Neural cell (in vitro differentiated cells): Measurements from ENCODE around the gene COL19A1.

Experiments
- CTCF ChIP-seq: fragments of 450-650 bp; IDR thresholded peaks from 2 replicates; pipeline ENCODE4 v1.5.1; 2014; ENCODE audit warnings: antibody characterized with exemption, mild to moderate bottlenecking, moderate library complexity; ENCODE audit not compliant: poor library complexity, severe bottlenecking
- EZH2 ChIP-seq: fragments of 200-600, 300-800 bp; shearing (Covaris generic), sonication (generic); IDR thresholded peaks from 2 replicates; pipeline ENCODE4 v1.6.1; 2014; ENCODE audit warnings: antibody characterized with exemption, low read length, borderline replicate concordance, mild to moderate bottlenecking; ENCODE audit not compliant: insufficient read depth, poor library complexity, severe bottlenecking
- REST ChIP-seq: IDR thresholded peaks from 2 replicates; pipeline ENCODE4 v1.6.1; 2012; ENCODE audit warnings: borderline replicate concordance

DNA sequence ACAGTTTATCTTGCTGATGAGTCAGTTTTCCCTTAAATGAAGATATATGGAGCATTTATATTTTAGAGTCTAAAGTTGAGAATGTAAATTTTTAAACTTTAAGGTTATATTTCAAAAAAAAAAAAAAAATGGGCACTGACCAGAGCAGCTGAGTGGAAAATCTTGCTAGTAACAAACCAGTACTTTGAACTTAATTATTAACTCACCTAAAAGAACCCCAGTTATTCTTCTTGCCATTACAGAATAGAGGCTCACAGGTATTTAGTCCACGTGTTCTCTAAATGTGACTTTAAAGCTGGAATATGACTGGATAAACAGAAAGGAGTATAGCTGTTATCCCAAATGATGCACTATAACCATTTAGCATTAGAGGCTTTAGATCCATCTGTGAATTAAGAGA, 258.1 kb downstream of the COL19A1 start:
- no peak for TF ChIP-seq CTCF
- no peak for TF ChIP-seq REST
- no peak for TF ChIP-seq EZH2
